Ureter (tissue), 1 donor: Measurements from ENCODE around the gene MDH1. TPM values are rescaled to one million over a fixed set of nuclear protein-coding genes. Genes with fewer than 3 reads are reported as not detected.

Source experiments
- DNase-seq: peaks from one replicate; pipeline ENCODE4 v3.0.0-alpha.2; 2020; ENCODE audit warnings: low spot score
- total RNA-seq: library from RNA; stranded (reverse); gene quantifications from one replicate; pipeline ENCODE4 v1.2.4, GENCODE V29; 2023
- donor health status: DM: yes; HTN: yes; CAD: no.

The MDH1 gene
- total RNA-seq, 1 donor from 2014 or later: 126 TPM

- DNase-seq: no peak
These were observed 43.6 kb downstream of the MDH1 start for GRCh38 chr2:63632382-63632781.

GRCh38 chr2:63639344-63639743 is 50.6 kb downstream of the MDH1 start:
- DNase-seq: no peak

GRCh38 chr2:63642946-63643345 is 54.2 kb downstream of the MDH1 start:
- DNase-seq: no peak

- no peak for DNase-seq
These were observed 54.7 kb downstream of the MDH1 start for GRCh38 chr2:63643486-63643885.

- no peak for DNase-seq
These were observed 59.9 kb downstream of the MDH1 start for GRCh38 chr2:63648632-63649031.

- no peak for DNase-seq
These were observed 61.1 kb downstream of the MDH1 start for GRCh38 chr2:63649829-63650228.

GRCh38 chr2:63650756-63651155 is 62.0 kb downstream of the MDH1 start:
- DNase-seq: no peak

GRCh38 chr2:63651356-63651755 is 62.6 kb downstream of the MDH1 start:
- DNase-seq: no peak

GRCh38 chr2:63651861-63652651 is 63.3 kb downstream of the MDH1 start:
- DNase-seq: no peak

- DNase-seq: no peak
These were observed 63.9 kb downstream of the MDH1 start for GRCh38 chr2:63652652-63652985.

GRCh38 chr2:63654959-63655358 is 66.2 kb downstream of the MDH1 start:
- DNase-seq: no peak

Other genes with a start within 250 kb of the MDH1 start
- 22.1 TPM for gene WDPCP, start 486 bp upstream of the MDH1 start, total RNA-seq